ENCODE measurements around the gene TSSK2. TPM values are rescaled to one million over a fixed set of nuclear protein-coding genes. Genes with fewer than 3 reads are reported as not detected.

TSSK2 gene
- total and polyA plus RNA-seq, 2 of the 8 experiments (the other 6 are each of a cell fraction or from before 2014, with no cell fraction given), result not detected

DNA sequence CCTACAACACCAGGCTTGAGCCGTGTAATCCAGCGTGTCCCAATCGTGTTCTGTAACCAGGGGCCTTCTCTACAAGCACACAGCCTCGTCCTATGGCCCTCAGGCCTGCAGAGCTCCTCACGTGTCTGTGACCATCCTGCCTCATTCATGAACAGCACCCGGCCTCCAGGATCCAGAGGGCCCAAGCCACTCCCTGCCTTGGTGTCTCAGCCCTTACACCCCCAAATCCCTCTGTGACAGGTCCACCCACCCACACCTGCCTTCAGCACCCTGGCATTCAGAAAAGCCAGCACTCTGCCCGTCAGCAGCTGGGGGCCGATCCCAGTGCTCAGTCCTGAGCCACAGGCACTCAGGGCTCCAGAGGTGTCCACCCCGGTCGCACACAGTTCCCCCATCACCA lies 5.8 kb downstream of the TSSK2 start (continued):
- TF ChIP-seq, protein P1, sequence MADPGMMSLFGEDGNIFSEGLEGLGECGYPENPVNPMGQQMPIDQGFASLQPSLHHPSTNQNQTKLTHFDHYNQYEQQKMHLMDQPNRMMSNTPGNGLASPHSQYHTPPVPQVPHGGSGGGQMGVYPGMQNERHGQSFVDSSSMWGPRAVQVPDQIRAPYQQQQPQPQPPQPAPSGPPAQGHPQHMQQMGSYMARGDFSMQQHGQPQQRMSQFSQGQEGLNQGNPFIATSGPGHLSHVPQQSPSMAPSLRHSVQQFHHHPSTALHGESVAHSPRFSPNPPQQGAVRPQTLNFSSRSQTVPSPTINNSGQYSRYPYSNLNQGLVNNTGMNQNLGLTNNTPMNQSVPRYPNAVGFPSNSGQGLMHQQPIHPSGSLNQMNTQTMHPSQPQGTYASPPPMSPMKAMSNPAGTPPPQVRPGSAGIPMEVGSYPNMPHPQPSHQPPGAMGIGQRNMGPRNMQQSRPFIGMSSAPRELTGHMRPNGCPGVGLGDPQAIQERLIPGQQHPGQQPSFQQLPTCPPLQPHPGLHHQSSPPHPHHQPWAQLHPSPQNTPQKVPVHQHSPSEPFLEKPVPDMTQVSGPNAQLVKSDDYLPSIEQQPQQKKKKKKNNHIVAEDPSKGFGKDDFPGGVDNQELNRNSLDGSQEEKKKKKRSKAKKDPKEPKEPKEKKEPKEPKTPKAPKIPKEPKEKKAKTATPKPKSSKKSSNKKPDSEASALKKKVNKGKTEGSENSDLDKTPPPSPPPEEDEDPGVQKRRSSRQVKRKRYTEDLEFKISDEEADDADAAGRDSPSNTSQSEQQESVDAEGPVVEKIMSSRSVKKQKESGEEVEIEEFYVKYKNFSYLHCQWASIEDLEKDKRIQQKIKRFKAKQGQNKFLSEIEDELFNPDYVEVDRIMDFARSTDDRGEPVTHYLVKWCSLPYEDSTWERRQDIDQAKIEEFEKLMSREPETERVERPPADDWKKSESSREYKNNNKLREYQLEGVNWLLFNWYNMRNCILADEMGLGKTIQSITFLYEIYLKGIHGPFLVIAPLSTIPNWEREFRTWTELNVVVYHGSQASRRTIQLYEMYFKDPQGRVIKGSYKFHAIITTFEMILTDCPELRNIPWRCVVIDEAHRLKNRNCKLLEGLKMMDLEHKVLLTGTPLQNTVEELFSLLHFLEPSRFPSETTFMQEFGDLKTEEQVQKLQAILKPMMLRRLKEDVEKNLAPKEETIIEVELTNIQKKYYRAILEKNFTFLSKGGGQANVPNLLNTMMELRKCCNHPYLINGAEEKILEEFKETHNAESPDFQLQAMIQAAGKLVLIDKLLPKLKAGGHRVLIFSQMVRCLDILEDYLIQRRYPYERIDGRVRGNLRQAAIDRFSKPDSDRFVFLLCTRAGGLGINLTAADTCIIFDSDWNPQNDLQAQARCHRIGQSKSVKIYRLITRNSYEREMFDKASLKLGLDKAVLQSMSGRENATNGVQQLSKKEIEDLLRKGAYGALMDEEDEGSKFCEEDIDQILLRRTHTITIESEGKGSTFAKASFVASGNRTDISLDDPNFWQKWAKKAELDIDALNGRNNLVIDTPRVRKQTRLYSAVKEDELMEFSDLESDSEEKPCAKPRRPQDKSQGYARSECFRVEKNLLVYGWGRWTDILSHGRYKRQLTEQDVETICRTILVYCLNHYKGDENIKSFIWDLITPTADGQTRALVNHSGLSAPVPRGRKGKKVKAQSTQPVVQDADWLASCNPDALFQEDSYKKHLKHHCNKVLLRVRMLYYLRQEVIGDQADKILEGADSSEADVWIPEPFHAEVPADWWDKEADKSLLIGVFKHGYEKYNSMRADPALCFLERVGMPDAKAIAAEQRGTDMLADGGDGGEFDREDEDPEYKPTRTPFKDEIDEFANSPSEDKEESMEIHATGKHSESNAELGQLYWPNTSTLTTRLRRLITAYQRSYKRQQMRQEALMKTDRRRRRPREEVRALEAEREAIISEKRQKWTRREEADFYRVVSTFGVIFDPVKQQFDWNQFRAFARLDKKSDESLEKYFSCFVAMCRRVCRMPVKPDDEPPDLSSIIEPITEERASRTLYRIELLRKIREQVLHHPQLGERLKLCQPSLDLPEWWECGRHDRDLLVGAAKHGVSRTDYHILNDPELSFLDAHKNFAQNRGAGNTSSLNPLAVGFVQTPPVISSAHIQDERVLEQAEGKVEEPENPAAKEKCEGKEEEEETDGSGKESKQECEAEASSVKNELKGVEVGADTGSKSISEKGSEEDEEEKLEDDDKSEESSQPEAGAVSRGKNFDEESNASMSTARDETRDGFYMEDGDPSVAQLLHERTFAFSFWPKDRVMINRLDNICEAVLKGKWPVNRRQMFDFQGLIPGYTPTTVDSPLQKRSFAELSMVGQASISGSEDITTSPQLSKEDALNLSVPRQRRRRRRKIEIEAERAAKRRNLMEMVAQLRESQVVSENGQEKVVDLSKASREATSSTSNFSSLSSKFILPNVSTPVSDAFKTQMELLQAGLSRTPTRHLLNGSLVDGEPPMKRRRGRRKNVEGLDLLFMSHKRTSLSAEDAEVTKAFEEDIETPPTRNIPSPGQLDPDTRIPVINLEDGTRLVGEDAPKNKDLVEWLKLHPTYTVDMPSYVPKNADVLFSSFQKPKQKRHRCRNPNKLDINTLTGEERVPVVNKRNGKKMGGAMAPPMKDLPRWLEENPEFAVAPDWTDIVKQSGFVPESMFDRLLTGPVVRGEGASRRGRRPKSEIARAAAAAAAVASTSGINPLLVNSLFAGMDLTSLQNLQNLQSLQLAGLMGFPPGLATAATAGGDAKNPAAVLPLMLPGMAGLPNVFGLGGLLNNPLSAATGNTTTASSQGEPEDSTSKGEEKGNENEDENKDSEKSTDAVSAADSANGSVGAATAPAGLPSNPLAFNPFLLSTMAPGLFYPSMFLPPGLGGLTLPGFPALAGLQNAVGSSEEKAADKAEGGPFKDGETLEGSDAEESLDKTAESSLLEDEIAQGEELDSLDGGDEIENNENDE (IDR thresholded peaks at IDR 0.05; ENCODE audit: insufficient replicate concordance, low read length), result no peak
- TF ChIP-seq RFX5 (IDR thresholded peaks at IDR 0.05; ENCODE audit: borderline replicate concordance, low read depth, low read length), result no peak
- no peak for TF ChIP-seq RBBP5 (IDR thresholded peaks at IDR 0.05; ENCODE audit: borderline replicate concordance, low read depth, low read length)
- no peak for TF ChIP-seq SP2 (IDR thresholded peaks at IDR 0.05; ENCODE audit: low read length)
- TF ChIP-seq NRF1 (IDR thresholded peaks at IDR 0.05; ENCODE audit: low read depth, low read length), result no peak
- TF ChIP-seq TAF7 (optimal IDR thresholded peaks at IDR 0.05; ENCODE audit: borderline replicate concordance, low read depth, low read length), result no peak
- TF ChIP-seq TEAD4 (IDR thresholded peaks at IDR 0.05; ENCODE audit: low read depth, low read length), result no peak
- TF ChIP-seq, protein P2, sequence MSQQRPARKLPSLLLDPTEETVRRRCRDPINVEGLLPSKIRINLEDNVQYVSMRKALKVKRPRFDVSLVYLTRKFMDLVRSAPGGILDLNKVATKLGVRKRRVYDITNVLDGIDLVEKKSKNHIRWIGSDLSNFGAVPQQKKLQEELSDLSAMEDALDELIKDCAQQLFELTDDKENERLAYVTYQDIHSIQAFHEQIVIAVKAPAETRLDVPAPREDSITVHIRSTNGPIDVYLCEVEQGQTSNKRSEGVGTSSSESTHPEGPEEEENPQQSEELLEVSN (IDR thresholded peaks at IDR 0.05), result no peak
- no peak for TF ChIP-seq HDAC6 (IDR thresholded peaks at IDR 0.05; ENCODE audit: low read depth, low read length)
- TF ChIP-seq YY1 (IDR thresholded peaks at IDR 0.05; ENCODE audit: low read depth, low read length), result no peak
- TF ChIP-seq EP300 (IDR thresholded peaks at IDR 0.05; ENCODE audit: borderline replicate concordance in 1 of 2, low read depth in 2 of 2, low read length in 2 of 2), result no peak

Data from H1 (cell line).